ENCODE measurements around the gene BRD2. TPM values are rescaled to one million over a fixed set of nuclear protein-coding genes. Genes with fewer than 3 reads are reported as not detected.

Gene BRD2
- total and polyA plus RNA-seq, 2 of the 4 experiments (the other 2 are of a cell fraction), result 99.5 to 144 TPM

- Histone ChIP-seq H4K20me1 (ENCODE audit: insufficient read depth, low read length) (no peaks in the 10 kb centered on the region; the same call in 1 of the 2 replicates), H3K27me3 (ENCODE audit: control insufficient read depth, insufficient read depth, low read length) (no peaks in the 10 kb centered on the region), H3K18ac (ENCODE audit: low read depth, low read length) (no peak overlapping the region), H3K23ac (ENCODE audit: low read depth, low read length) (no peak overlapping the region), H3K79me1 (ENCODE audit: low read depth in 1 of 2, low read length in 2 of 2) (peaks cover 13 to 48% of the 10 kb centered on the region in 2 experiments), H3K4me1 (ENCODE audit: control insufficient read depth, insufficient read depth, low read length) (peaks cover 4% of the 10 kb centered on the region; the same call in 1 of the 2 replicates), H3K56ac (ENCODE audit: extremely low read depth, insufficient read depth, low read length) (no peak overlapping the region), H3K9me1 (ENCODE audit: insufficient read depth, low read length) (no peaks in the 10 kb centered on the region; the same call in 1 of the 2 replicates), H2BK15ac (ENCODE audit: low read depth, low read length) (no peak overlapping the region), H4K8ac (ENCODE audit: low read depth in 2 of 2, low read length in 2 of 2) (no peak overlapping the region), H3K4me2 (ENCODE audit: low read depth, low read length) (no peak overlapping the region), H2BK120ac (ENCODE audit: low read depth, low read length) (no peak overlapping the region), H3K9ac (ENCODE audit: low read depth, low read length) (no peak overlapping the region), H3K9me3 (ENCODE audit: control insufficient read depth, insufficient read depth, low read length) (no peaks in the 10 kb centered on the region), H3K4me3 (ENCODE audit: insufficient read depth, low read depth, low read length) (no peak overlapping the region), H3K27ac (ENCODE audit: insufficient read depth, low read length) (no peak overlapping the region), H2AK5ac (ENCODE audit: low read depth, low read length) (no peak overlapping the region), H4K91ac (ENCODE audit: insufficient read depth, low read depth, low read length) (no peak overlapping the region), H4K5ac (ENCODE audit: low read depth, low read length) (no peak overlapping the region), H3K4ac (ENCODE audit: low read depth, low read length) (no peak overlapping the region), H2AFZ (replicated peaks; ENCODE audit: low read length, poor library complexity) (no peak overlapping the region), H3K14ac (replicated peaks; ENCODE audit: low read depth, low read length) (no peak overlapping the region), H2AK9ac (replicated peaks; ENCODE audit: low read depth, low read length, poor library complexity) (no peak overlapping the region), H2BK5ac (ENCODE audit: low read depth, low read length, poor library complexity, severe bottlenecking) (no peak overlapping the region), H2BK20ac (ENCODE audit: low read depth, low read length) (no peak overlapping the region), H3K36me3 (ENCODE audit: control insufficient read depth, insufficient read depth, low read length) (no peaks in the 10 kb centered on the region)
- DNase-seq (no peak), ATAC-seq (ENCODE audit: low read depth) (no peak)
- in situ Hi-C loops (cut with MboI; ENCODE audit: low sequenced_read_pairs), result loop anchor here (25.0 kb wide), 1 partner anchor 777 kb away; the partner anchor contains the start of genes AGER, AGPAT1, GPSM3 and PBX2
- BruUV-seq (replicated peaks), result no TSS peak
- no CpG with 5 or more reads among the region's 5 CpGs for WGBS, 2 experiments (ENCODE audit: extremely low coverage in 2 of 2, insufficient read length in 1 of 2)
- CTCF ChIA-PET, result no interaction called here
- intact Hi-C loops (cut with micrococcal nuclease), result no loop called here
- no peak for TF ChIP-seq CTCF (conservative IDR thresholded peaks at IDR 0.05; ENCODE audit: low read depth, low read length)
- POLR2A ChIA-PET (ENCODE audit: unreplicated experiment), result no interaction called here
- dilution Hi-C loops (cut with HindIII; ENCODE audit: low sequenced_read_pairs, unreplicated experiment), result no loop called here
These were observed 3.6 kb upstream of the BRD2 start for GRCh38 chr6:32964776-32965175.
